ENCODE data around the gene CCDC13.
"Not testable (repeated sequence)": the region's sequence is repeated elsewhere in the genome, so short reads cannot be mapped to it uniquely, and the experiment has no call there.

The CCDC13 gene

GRCh38 chr3:42814246-42814645 lies 41.2 kb upstream of the CCDC13 start:
- DNase-seq (ENCODE audit: low read depth) = no peak
- H3K4me3 ChIP-seq (ENCODE audit: low read length) = no peak overlapping the region
- no peak for TF ChIP-seq CTCF (conservative IDR thresholded peaks at IDR 0.05; ENCODE audit: low read length)

- not testable (repeated sequence) for DNase-seq (ENCODE audit: low read depth); H3K4me3 ChIP-seq (ENCODE audit: low read length)
These were observed 38.2 kb upstream of the CCDC13 start for GRCh38 chr3:42811118-42811883.

- DNase-seq (ENCODE audit: low read depth); H3K4me3 ChIP-seq (ENCODE audit: low read length): not testable (repeated sequence)
These were observed 37.7 kb upstream of the CCDC13 start for GRCh38 chr3:42810706-42811105.

- no peak within 1 kb of the TSS for H3K4me3 ChIP-seq (ENCODE audit: low read length)
- DNase-seq (ENCODE audit: low read depth) = no peak
- TF ChIP-seq CTCF (conservative IDR thresholded peaks at IDR 0.05; ENCODE audit: low read length) = no peak
These were observed 36.1 kb upstream of the CCDC13 start, which contains the start of gene ACKR2 for GRCh38 chr3:42809202-42809601. TSS of gene ACKR2 (plus strand) at chr3:42809445. CDS start at chr3:42864503, 55,058 bp downstream.

- no peak for DNase-seq (ENCODE audit: low read depth)
- H3K4me3 ChIP-seq (ENCODE audit: low read length) = no peak overlapping the region
- no peak for TF ChIP-seq CTCF (conservative IDR thresholded peaks at IDR 0.05; ENCODE audit: low read length)
These were observed 34.9 kb upstream of the CCDC13 start for GRCh38 chr3:42807929-42808328.

- H3K4me3 ChIP-seq (ENCODE audit: low read length) = peak overlapping the region; percentile 91
- DNase-seq (ENCODE audit: low read depth) = no peak
- TF ChIP-seq CTCF (conservative IDR thresholded peaks at IDR 0.05; ENCODE audit: low read length) = no peak
These were observed 32.2 kb upstream of the CCDC13 start for GRCh38 chr3:42805141-42805821.

- peak overlapping the region; percentile 91 for H3K4me3 ChIP-seq (ENCODE audit: low read length)
- no peak for DNase-seq (ENCODE audit: low read depth)
- TF ChIP-seq CTCF (conservative IDR thresholded peaks at IDR 0.05; ENCODE audit: low read length) = no peak
These were observed 31.7 kb upstream of the CCDC13 start for GRCh38 chr3:42804831-42805132.

GRCh38 chr3:42804106-42804830 lies 31.2 kb upstream of the CCDC13 start, which contains the start of gene HIGD1A:
TSS of gene HIGD1A (minus strand) at chr3:42804490. CDS start at chr3:42794253, 10,237 bp downstream.
- TF ChIP-seq CTCF (conservative IDR thresholded peaks at IDR 0.05; ENCODE audit: low read length) = no peak
- DNase-seq (ENCODE audit: low read depth) = peak; percentile 93
- peak within 1 kb of the TSS; percentile 91 for H3K4me3 ChIP-seq (ENCODE audit: low read length)

Data from AG10803 (cell line).